ENCODE measurements around the gene CAPN8. TPM values are rescaled to one million over a fixed set of nuclear protein-coding genes. Genes with fewer than 3 reads are reported as not detected.
A peak's percentile ranks its signal among the peaks of the same experiment; 100 is the strongest.

CAPN8 gene
- total and polyA plus RNA-seq, 2 experiments from 2014 or later: 0.15 TPM; not detected in 1

DNA sequence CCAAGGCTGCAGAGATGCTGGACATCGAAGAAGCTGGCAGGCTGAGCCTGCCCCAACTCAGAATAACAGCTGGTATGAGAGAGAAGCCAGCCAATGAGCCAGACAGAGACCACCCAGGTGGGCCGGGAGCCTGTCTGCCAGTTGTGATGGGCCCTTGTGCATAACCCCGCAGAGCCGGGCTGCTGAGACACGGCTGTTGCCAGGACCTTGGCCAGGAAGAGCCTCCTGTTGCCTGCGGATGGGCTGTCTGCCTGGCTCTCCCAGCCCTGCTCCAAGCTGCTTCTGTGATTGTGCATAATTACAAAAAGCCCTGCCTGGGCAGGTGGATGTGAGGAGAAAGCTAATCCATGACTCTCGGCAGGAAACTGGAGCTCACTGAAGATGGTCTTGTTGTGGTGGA is 126.5 kb downstream of the CAPN8 start:
- H3K27me3 ChIP-seq: no peaks in the 10 kb centered on the region
- H3K4me3 ChIP-seq: no peak overlapping the region
- TF ChIP-seq, protein P1, sequence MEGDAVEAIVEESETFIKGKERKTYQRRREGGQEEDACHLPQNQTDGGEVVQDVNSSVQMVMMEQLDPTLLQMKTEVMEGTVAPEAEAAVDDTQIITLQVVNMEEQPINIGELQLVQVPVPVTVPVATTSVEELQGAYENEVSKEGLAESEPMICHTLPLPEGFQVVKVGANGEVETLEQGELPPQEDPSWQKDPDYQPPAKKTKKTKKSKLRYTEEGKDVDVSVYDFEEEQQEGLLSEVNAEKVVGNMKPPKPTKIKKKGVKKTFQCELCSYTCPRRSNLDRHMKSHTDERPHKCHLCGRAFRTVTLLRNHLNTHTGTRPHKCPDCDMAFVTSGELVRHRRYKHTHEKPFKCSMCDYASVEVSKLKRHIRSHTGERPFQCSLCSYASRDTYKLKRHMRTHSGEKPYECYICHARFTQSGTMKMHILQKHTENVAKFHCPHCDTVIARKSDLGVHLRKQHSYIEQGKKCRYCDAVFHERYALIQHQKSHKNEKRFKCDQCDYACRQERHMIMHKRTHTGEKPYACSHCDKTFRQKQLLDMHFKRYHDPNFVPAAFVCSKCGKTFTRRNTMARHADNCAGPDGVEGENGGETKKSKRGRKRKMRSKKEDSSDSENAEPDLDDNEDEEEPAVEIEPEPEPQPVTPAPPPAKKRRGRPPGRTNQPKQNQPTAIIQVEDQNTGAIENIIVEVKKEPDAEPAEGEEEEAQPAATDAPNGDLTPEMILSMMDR (IDR thresholded peaks at IDR 0.05; ENCODE audit: low read depth, low read length): no peak
- H3K4me1 ChIP-seq (ENCODE audit: low read depth): no peaks in the 10 kb centered on the region
- DNase-seq (ENCODE audit: low read depth in 1 of 2, low spot score in 1 of 2): no peak
- H3K9me3 ChIP-seq (ENCODE audit: low read depth): no peaks in the 10 kb centered on the region
- H3K36me3 ChIP-seq: no peaks in the 10 kb centered on the region
- no peak overlapping the region for H3K27ac ChIP-seq

DNA sequence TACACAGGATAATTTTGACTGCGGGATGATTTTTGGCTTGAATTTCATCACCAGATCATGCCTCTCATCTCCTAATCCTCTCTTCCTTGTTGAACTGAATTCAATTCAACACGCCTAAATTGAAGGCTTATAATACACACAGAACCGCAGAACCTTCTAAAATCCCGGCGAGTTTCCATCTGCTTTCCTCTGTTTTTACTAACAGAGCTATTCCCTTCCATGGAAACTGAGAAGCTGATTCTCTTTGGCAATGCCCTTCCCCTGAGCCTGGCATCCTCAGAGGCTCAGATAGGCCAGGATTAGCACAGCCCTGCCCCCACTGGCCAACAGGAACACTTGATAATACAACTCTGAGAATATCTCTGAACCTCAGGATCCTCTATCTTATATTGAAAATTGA is 130.2 kb downstream of the CAPN8 start:
- H3K4me3 ChIP-seq: no peak overlapping the region
- no peaks in the 10 kb centered on the region for H3K27me3 ChIP-seq
- H3K9me3 ChIP-seq (ENCODE audit: low read depth): no peaks in the 10 kb centered on the region
- no peak for DNase-seq (ENCODE audit: low read depth in 1 of 2, low spot score in 1 of 2)
- no peaks in the 10 kb centered on the region for H3K4me1 ChIP-seq (ENCODE audit: low read depth)
- TF ChIP-seq, protein P1 (IDR thresholded peaks at IDR 0.05; ENCODE audit: low read depth, low read length): no peak
- H3K36me3 ChIP-seq: no peaks in the 10 kb centered on the region
- no peak overlapping the region for H3K27ac ChIP-seq

DNA sequence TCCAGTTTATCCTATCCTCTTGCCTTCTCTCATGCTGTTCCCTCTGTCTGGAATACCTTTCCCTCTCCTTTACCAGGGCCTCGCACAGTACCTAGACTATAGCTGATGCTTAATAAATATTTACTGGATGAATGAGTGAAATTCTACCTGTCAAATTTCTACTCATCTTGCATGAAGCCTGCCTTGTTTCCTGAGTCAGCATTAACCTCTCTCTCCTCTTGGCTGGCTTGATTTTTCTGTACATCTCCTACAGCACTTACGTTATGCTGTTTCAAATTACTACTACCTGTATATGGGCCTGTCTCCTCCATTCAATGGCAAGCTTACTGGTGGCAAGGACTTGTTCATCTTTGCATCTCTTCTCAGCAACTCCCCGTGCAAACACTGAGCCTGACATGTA is 130.8 kb downstream of the CAPN8 start:
- no peak for DNase-seq (ENCODE audit: low read depth in 1 of 2, low spot score in 1 of 2)
- no peaks in the 10 kb centered on the region for H3K36me3 ChIP-seq
- no peaks in the 10 kb centered on the region for H3K4me1 ChIP-seq (ENCODE audit: low read depth)
- H3K4me3 ChIP-seq: no peak overlapping the region
- H3K27me3 ChIP-seq: no peaks in the 10 kb centered on the region
- H3K27ac ChIP-seq: no peak overlapping the region
- H3K9me3 ChIP-seq (ENCODE audit: low read depth): no peaks in the 10 kb centered on the region
- TF ChIP-seq, protein P1 (IDR thresholded peaks at IDR 0.05; ENCODE audit: low read depth, low read length): no peak

DNA sequence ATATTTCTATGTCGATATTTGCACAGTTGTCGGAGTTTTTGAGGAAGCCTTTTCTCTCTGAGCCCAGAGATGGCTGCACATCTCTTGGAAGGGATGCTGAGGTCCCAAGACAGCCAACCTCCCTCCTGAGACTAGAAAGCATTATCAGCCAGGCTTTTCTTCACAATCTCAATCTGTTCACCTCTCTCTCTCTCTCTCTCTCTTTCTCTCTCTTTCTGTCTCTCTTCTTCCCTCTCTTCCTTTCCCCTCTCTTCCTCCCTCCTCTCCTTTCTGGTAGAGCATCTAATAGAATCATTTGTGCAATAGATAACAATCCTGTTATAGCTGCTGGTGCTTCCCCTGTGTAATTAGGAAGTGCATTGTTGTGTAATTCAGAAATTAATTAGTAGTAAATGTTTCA is 131.8 kb downstream of the CAPN8 start:
- Histone ChIP-seq H3K9me3 (ENCODE audit: low read depth) (no peaks in the 10 kb centered on the region), H3K4me1 (ENCODE audit: low read depth) (no peaks in the 10 kb centered on the region), H3K4me3 (no peak overlapping the region), H3K36me3 (no peaks in the 10 kb centered on the region), H3K27ac (no peak overlapping the region), H3K27me3 (no peaks in the 10 kb centered on the region)
- TF ChIP-seq, protein P1 (IDR thresholded peaks at IDR 0.05; ENCODE audit: low read depth, low read length): no peak
- DNase-seq (ENCODE audit: low read depth in 1 of 2, low spot score in 1 of 2): no peak

DNA sequence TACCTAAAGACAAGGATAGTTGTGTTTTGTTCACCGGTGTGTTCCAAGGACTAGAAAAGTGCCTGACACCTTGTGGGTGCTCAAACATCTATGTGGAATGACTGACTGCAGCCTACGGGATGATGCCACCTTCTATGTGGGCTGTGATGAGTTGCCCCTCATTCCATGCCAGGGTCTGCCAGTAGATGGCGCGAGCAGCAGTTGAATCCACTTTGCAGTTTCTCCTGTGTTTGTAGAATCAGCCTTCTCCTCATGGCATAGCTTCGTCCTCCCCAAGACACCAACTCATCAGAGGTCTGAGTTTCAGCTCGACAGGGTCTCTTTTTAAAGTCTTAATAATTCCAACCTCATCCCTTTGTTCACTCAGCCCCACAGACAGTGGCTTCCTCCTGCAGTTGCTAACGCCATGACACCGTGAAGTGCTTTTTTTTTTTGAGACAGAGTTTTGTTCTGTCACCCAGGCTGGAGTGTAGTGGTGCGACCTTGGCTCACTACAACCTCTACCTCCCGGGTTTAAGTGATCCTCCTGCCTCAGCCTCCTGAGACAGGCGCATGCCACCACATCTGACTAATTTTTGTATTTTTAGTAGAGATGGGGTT is 133.7 kb downstream of the CAPN8 start:
- no peaks in the 10 kb centered on the region for H3K4me1 ChIP-seq (ENCODE audit: low read depth)
- TF ChIP-seq, protein P1 (IDR thresholded peaks at IDR 0.05; ENCODE audit: low read depth, low read length): peak; percentile 86
- no peaks in the 10 kb centered on the region for H3K27me3 ChIP-seq
- H3K27ac ChIP-seq: no peak overlapping the region
- DNase-seq (ENCODE audit: low read depth in 1 of 2, low spot score in 1 of 2): peak; percentile 55 to 61
- no peak overlapping the region for H3K4me3 ChIP-seq
- H3K9me3 ChIP-seq (ENCODE audit: low read depth): no peaks in the 10 kb centered on the region
- H3K36me3 ChIP-seq: no peaks in the 10 kb centered on the region
